HG03439 (cell line): Measurements from ENCODE around the gene SAMD9.
A peak's percentile ranks its signal among the peaks of the same experiment; 100 is the strongest.
"Not testable (repeated sequence)": the region's sequence is repeated elsewhere in the genome, so short reads cannot be mapped to it uniquely, and the experiment has no call there.

Experiments
- ATAC-seq: cut with Tn5 transposase; IDR thresholded peaks from one replicate; pipeline ENCODE4 v1.9.1; 2021; ENCODE audit warnings: mild to moderate bottlenecking, moderate library complexity; ENCODE audit not compliant: unreplicated experiment

Gene SAMD9

GRCh38 chr7:93117852-93118530 is at the start of gene SAMD9:
SAMD9 (minus strand) TSS chr7:93117979; CDS start chr7:93106097, 11,882 bp downstream.
- ATAC-seq, result peak; percentile 99

GRCh38 chr7:93165447-93165846 is 47.7 kb upstream of the SAMD9 start:
- peak; percentile 99 for ATAC-seq

GRCh38 chr7:93164766-93165165 is 47.0 kb upstream of the SAMD9 start:
- ATAC-seq, result no peak

- no peak for ATAC-seq
These were observed 43.5 kb upstream of the SAMD9 start for GRCh38 chr7:93161181-93161762.

- no peak for ATAC-seq
These were observed 42.6 kb upstream of the SAMD9 start for GRCh38 chr7:93160410-93160809.

GRCh38 chr7:93159490-93159889 is 41.7 kb upstream of the SAMD9 start:
- ATAC-seq, result no peak

GRCh38 chr7:93156884-93157283 is 39.1 kb upstream of the SAMD9 start:
- no peak for ATAC-seq

- ATAC-seq, result no peak
These were observed 32.5 kb upstream of the SAMD9 start for GRCh38 chr7:93150200-93150835.

GRCh38 chr7:93148727-93149126 is 30.9 kb upstream of the SAMD9 start:
- no peak for ATAC-seq

- peak; percentile 62 for ATAC-seq
These were observed 30.4 kb upstream of the SAMD9 start, which contains the start of gene SAMD9L for GRCh38 chr7:93148144-93148543. SAMD9L (minus strand) TSS chr7:93148385; CDS start chr7:93135971, 12,414 bp downstream.

GRCh38 chr7:93147363-93147762 is 29.6 kb upstream of the SAMD9 start:
- ATAC-seq, result peak; percentile 56

GRCh38 chr7:93146472-93147141 is 28.8 kb upstream of the SAMD9 start:
- peak; percentile 35 for ATAC-seq

- no peak for ATAC-seq
These were observed 28.3 kb upstream of the SAMD9 start for GRCh38 chr7:93146036-93146435.

- no peak for ATAC-seq
These were observed 27.6 kb upstream of the SAMD9 start for GRCh38 chr7:93145354-93145753.

GRCh38 chr7:93142127-93142526 is 24.3 kb upstream of the SAMD9 start:
- ATAC-seq, result no peak

GRCh38 chr7:93140582-93141191 is 22.9 kb upstream of the SAMD9 start:
- ATAC-seq, result no peak

- no peak for ATAC-seq
These were observed 20.8 kb upstream of the SAMD9 start for GRCh38 chr7:93138576-93138975.

GRCh38 chr7:93133005-93133404 is 15.2 kb upstream of the SAMD9 start:
- ATAC-seq, result no peak

GRCh38 chr7:93132216-93132615 is 14.4 kb upstream of the SAMD9 start:
- no peak for ATAC-seq

- ATAC-seq, result not testable (repeated sequence)
These were observed 9.2 kb upstream of the SAMD9 start for GRCh38 chr7:93126954-93127353.

GRCh38 chr7:93123532-93123931 is 5.8 kb upstream of the SAMD9 start:
- ATAC-seq, result not testable (repeated sequence)
